Trophoblast cell (in vitro differentiated cells and primary cell): ENCODE data around the gene UNC79.
A peak's percentile ranks its signal among the peaks of the same experiment; 100 is the strongest.

Source experiments
- DNase-seq, 2 donors: peaks; one replicate each; pipeline ENCODE4 v3.0.0-alpha.2; 2016
- H2AFZ ChIP-seq: 2 replicates; pipeline ENCODE4 v1.6.1; 2013; ENCODE audit warnings: low read length, moderate library complexity, mild to moderate bottlenecking; ENCODE audit not compliant: insufficient read depth, poor library complexity
- H2AK5ac ChIP-seq: 2 replicates; pipeline ENCODE4 v1.6.1; 2013; ENCODE audit warnings: mild to moderate bottlenecking, low read length
- H2BK120ac ChIP-seq: 2 replicates; pipeline ENCODE4 v1.6.1; 2013; ENCODE audit warnings: low read length, mild to moderate bottlenecking, moderate library complexity; ENCODE audit not compliant: insufficient read depth, poor library complexity
- H2BK12ac ChIP-seq: 2 replicates; pipeline ENCODE4 v1.6.1; 2013; ENCODE audit warnings: mild to moderate bottlenecking, low read length, moderate library complexity
- H2BK5ac ChIP-seq: 2 replicates; pipeline ENCODE4 v1.6.1; 2013; ENCODE audit warnings: low read length, low read depth, moderate library complexity, mild to moderate bottlenecking; ENCODE audit not compliant: poor library complexity
- H3K14ac ChIP-seq: 2 replicates; pipeline ENCODE4 v1.6.1; 2013; ENCODE audit warnings: mild to moderate bottlenecking, low read length
- H3K18ac ChIP-seq: 2 replicates; pipeline ENCODE4 v1.6.1; 2013; ENCODE audit warnings: mild to moderate bottlenecking, low read length
- H3K23ac ChIP-seq: 2 replicates; pipeline ENCODE4 v1.6.1; 2013; ENCODE audit warnings: low read length
- H3K27ac ChIP-seq: 2 replicates; pipeline ENCODE4 v1.5.1; 2013; ENCODE audit warnings: low read depth, mild to moderate bottlenecking, inconsistent platforms, low read length, moderate library complexity
- H3K27me3 ChIP-seq: 2 replicates; pipeline ENCODE4 v1.6.1; 2013; ENCODE audit warnings: inconsistent platforms, mild to moderate bottlenecking, low read length, moderate library complexity; ENCODE audit not compliant: insufficient read depth
- H3K36me3 ChIP-seq, 2 experiments: 1 replicate in 1 of 2; 2 replicates in 1 of 2; pipeline ENCODE4 v1.6.1; 2013; ENCODE audit warnings: low read length in 2 of 2, mild to moderate bottlenecking in 2 of 2, moderate library complexity in 1 of 2; ENCODE audit not compliant: insufficient read depth in 2 of 2, control insufficient read depth in 1 of 2
- H3K4ac ChIP-seq: 2 replicates; pipeline ENCODE4 v1.6.1; 2013; ENCODE audit warnings: low read depth, mild to moderate bottlenecking, low read length, moderate library complexity
- H3K4me1 ChIP-seq, 2 experiments: 1 replicate in 1 of 2; 2 replicates in 1 of 2; pipeline ENCODE4 v1.6.1; 2013; ENCODE audit warnings: low read length in 2 of 2, mild to moderate bottlenecking in 2 of 2, moderate library complexity in 1 of 2; ENCODE audit not compliant: insufficient read depth in 2 of 2, control insufficient read depth in 1 of 2
- H3K4me2 ChIP-seq: 2 replicates; pipeline ENCODE4 v1.6.1; 2013; ENCODE audit warnings: inconsistent platforms, mild to moderate bottlenecking, low read length, moderate library complexity
- H3K4me3 ChIP-seq: 2 replicates; pipeline ENCODE4 v1.5.1; 2013; ENCODE audit warnings: mild to moderate bottlenecking, low read depth, low read length, inconsistent platforms
- H3K79me1 ChIP-seq: one replicate; pipeline ENCODE4 v1.6.1; 2013; ENCODE audit warnings: low read length
- H3K79me2 ChIP-seq: 2 replicates; pipeline ENCODE4 v1.6.1; 2013; ENCODE audit warnings: low read length, mild to moderate bottlenecking; ENCODE audit not compliant: control insufficient read depth, insufficient read depth, poor library complexity
- H3K9ac ChIP-seq: 2 replicates; pipeline ENCODE4 v1.6.1; 2013; ENCODE audit warnings: mild to moderate bottlenecking, low read length
- H3K9me3 ChIP-seq: 2 replicates; pipeline ENCODE4 v1.6.1; 2013; ENCODE audit warnings: low read depth, mild to moderate bottlenecking, control low read depth, inconsistent platforms, low read length; ENCODE audit not compliant: insufficient read depth
- H4K12ac ChIP-seq: 2 replicates; pipeline ENCODE4 v1.6.1; 2013; ENCODE audit warnings: low read depth, mild to moderate bottlenecking, low read length, moderate library complexity
- H4K8ac ChIP-seq: 2 replicates; pipeline ENCODE4 v1.6.1; 2013; ENCODE audit warnings: low read depth, mild to moderate bottlenecking, low read length, moderate library complexity
- H4K91ac ChIP-seq: one replicate; pipeline ENCODE4 v1.6.1; 2013; ENCODE audit warnings: low read depth, mild to moderate bottlenecking, low read length, moderate library complexity
- WGBS: extraction: QIAGEN DNeasy Blood & Tissue Kit; methylation state at CpG from one replicate; pipeline ENCODE4 v1.1.7; 2013; ENCODE audit warnings: missing lambda C conversion rate; ENCODE audit not compliant: insufficient read length, insufficient coverage; ENCODE audit errors: extremely low coverage; 5-methylcytosine and 5-hydroxymethylcytosine counted together

The UNC79 gene

DNA sequence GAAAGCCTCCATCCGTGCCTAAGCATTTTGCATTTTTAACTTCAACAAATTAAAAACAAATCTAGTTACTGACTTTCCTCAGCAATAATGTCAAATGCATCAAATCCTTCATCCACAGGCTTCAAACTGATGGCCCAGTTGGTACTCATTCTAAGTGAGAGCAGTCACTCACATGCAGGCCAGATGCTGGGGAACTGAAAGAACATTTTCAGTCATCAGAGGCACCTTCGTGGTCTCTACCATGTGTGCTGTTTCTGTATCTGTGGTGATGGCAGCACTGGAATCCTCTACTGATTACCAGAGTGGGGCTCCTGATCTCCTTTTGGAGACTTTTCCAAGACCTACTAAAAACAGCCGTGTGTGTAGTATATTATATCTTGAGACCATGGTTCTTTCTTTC, 212.4 kb downstream of the UNC79 start:
- Histone ChIP-seq H3K4me3 (no peak overlapping the region), H3K27ac (no peak overlapping the region), H2AK5ac (no peak overlapping the region), H3K79me1 (no peaks in the 10 kb centered on the region), H3K14ac (no peak overlapping the region), H3K9ac (no peak overlapping the region), H3K79me2 (no peaks in the 10 kb centered on the region), H3K27me3 (no peaks in the 10 kb centered on the region), H4K91ac (no peak overlapping the region), H3K23ac (no peak overlapping the region), H4K8ac (no peak overlapping the region), H3K9me3 (no peaks in the 10 kb centered on the region), H4K12ac (no peak overlapping the region), H3K4ac (no peak overlapping the region), H2BK12ac (no peak overlapping the region), H3K36me3 (no peaks in the 10 kb centered on the region), H2BK5ac (no peak overlapping the region), H3K4me1 (no peaks in the 10 kb centered on the region), H2AFZ (no peak overlapping the region), H2BK120ac (no peak overlapping the region), H3K18ac (no peak overlapping the region), H3K4me2 (no peak overlapping the region)
- no CpG with 5 or more reads among the region's 3 CpGs for WGBS
- no peak for DNase-seq

- Histone ChIP-seq H3K79me2 (no peaks in the 10 kb centered on the region), H4K8ac (no peak overlapping the region)
Measured at GRCh38 chr14:93643676-93644075, 212.9 kb downstream of the UNC79 start.

GRCh38 chr14:93645200-93645599, 214.5 kb downstream of the UNC79 start:
- Histone ChIP-seq H2BK5ac (no peak overlapping the region), H4K91ac (no peak overlapping the region), H3K36me3 (no peaks in the 10 kb centered on the region), H3K27ac (no peak overlapping the region), H3K4me2 (no peak overlapping the region), H4K12ac (no peak overlapping the region), H2AFZ (no peak overlapping the region), H3K14ac (no peak overlapping the region), H2BK12ac (no peak overlapping the region), H3K9ac (no peak overlapping the region), H3K4me3 (no peak overlapping the region), H2AK5ac (no peak overlapping the region), H3K79me1 (no peaks in the 10 kb centered on the region), H2BK120ac (no peak overlapping the region), H3K18ac (no peak overlapping the region), H3K79me2 (no peaks in the 10 kb centered on the region), H3K23ac (no peak overlapping the region), H3K9me3 (no peaks in the 10 kb centered on the region), H3K4me1 (no peaks in the 10 kb centered on the region), H3K4ac (no peak overlapping the region), H4K8ac (no peak overlapping the region), H3K27me3 (no peaks in the 10 kb centered on the region)
- no CpG with 5 or more reads among the region's 3 CpGs for WGBS
- DNase-seq = no peak

More at GRCh38 chr14:93643676-93644075, 212.9 kb downstream of the UNC79 start:
- WGBS = no CpG with 5 or more reads among the region's 5 CpGs
- Histone ChIP-seq H3K18ac (no peak overlapping the region), H3K4me3 (no peak overlapping the region), H3K4ac (no peak overlapping the region), H3K4me1 (no peaks in the 10 kb centered on the region), H3K14ac (no peak overlapping the region), H2BK120ac (no peak overlapping the region), H3K9me3 (no peaks in the 10 kb centered on the region), H2AFZ (no peak overlapping the region), H3K4me2 (no peak overlapping the region), H2AK5ac (no peak overlapping the region), H3K79me1 (no peaks in the 10 kb centered on the region), H3K36me3 (no peaks in the 10 kb centered on the region), H3K27me3 (no peaks in the 10 kb centered on the region), H4K12ac (no peak overlapping the region), H3K23ac (no peak overlapping the region), H2BK5ac (no peak overlapping the region), H2BK12ac (no peak overlapping the region), H4K91ac (no peak overlapping the region), H3K9ac (no peak overlapping the region), H3K27ac (no peak overlapping the region)
- peak; percentile 34 to 75 for DNase-seq

DNA sequence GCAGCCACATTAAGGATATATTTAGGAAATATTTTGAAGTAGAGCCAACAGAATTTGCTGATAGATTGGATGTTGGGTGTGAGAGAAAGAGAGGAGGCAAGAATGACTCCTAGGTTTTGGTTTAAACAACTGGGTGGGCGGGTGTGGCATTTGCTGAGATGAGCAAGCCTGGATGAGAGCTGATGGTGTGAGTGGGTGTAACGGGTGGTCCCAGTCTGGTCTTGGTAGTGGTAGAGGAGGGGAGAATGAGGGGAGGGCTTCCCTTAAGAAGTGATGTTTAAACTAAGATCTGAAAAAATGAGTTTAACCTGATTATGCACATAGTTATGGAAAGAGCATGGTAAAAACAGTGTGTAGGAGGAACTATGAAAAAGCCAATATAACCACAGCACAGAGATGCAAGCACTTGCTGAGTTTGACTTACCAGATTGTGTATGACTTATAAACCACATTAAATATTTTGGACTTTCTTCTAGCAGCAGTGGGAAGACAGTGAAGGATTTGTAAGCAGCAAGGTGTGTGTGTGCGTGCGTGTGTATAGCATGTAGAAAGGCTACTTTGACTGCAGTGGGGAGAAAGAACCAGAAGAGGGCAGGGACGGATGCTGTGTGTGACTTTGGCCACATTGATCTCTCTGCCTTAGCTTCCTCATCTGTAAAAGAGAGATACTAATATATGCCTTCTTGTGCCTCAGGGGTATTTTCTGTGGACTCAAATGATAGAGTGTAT, 217.9 kb downstream of the UNC79 start:
- no peak overlapping the region for H2AFZ ChIP-seq
- H3K27ac ChIP-seq = no peak overlapping the region
- no peak overlapping the region for H3K18ac ChIP-seq
- H3K23ac ChIP-seq = no peak overlapping the region
- H3K4me1 ChIP-seq = no peaks in the 10 kb centered on the region
- H3K9me3 ChIP-seq = no peaks in the 10 kb centered on the region
- H2AK5ac ChIP-seq = no peak overlapping the region
- H2BK12ac ChIP-seq = no peak overlapping the region
- no peak overlapping the region for H3K14ac ChIP-seq
- H3K36me3 ChIP-seq = no peaks in the 10 kb centered on the region
- no peak overlapping the region for H2BK120ac ChIP-seq
- H3K9ac ChIP-seq = no peak overlapping the region
- no peak overlapping the region for H4K8ac ChIP-seq
- no peak overlapping the region for H3K4ac ChIP-seq
- H4K12ac ChIP-seq = no peak overlapping the region
- H3K4me2 ChIP-seq = no peak overlapping the region
- H4K91ac ChIP-seq = no peak overlapping the region
- H3K27me3 ChIP-seq = no peaks in the 10 kb centered on the region
- no peak overlapping the region for H2BK5ac ChIP-seq
- H3K79me1 ChIP-seq = no peaks in the 10 kb centered on the region
- DNase-seq = peak; percentile 3 to 14
- H3K79me2 ChIP-seq = no peaks in the 10 kb centered on the region
- H3K4me3 ChIP-seq = no peak overlapping the region
- no CpG with 5 or more reads among the region's 5 CpGs for WGBS
